Erythroblast (primary cell): ENCODE results near the gene ERCC2.

Experiments
- GATA1 ChIP-seq: IDR thresholded peaks from 2 replicates; pipeline ENCODE4 v1.6.1; 2011; ENCODE audit warnings: low read depth, mild to moderate bottlenecking, control low read depth, low read length, moderate library complexity
- POLR2A ChIP-seq: IDR thresholded peaks from 2 replicates; pipeline ENCODE4 v1.6.1; 2011; ENCODE audit warnings: mild to moderate bottlenecking, low read length

DNA sequence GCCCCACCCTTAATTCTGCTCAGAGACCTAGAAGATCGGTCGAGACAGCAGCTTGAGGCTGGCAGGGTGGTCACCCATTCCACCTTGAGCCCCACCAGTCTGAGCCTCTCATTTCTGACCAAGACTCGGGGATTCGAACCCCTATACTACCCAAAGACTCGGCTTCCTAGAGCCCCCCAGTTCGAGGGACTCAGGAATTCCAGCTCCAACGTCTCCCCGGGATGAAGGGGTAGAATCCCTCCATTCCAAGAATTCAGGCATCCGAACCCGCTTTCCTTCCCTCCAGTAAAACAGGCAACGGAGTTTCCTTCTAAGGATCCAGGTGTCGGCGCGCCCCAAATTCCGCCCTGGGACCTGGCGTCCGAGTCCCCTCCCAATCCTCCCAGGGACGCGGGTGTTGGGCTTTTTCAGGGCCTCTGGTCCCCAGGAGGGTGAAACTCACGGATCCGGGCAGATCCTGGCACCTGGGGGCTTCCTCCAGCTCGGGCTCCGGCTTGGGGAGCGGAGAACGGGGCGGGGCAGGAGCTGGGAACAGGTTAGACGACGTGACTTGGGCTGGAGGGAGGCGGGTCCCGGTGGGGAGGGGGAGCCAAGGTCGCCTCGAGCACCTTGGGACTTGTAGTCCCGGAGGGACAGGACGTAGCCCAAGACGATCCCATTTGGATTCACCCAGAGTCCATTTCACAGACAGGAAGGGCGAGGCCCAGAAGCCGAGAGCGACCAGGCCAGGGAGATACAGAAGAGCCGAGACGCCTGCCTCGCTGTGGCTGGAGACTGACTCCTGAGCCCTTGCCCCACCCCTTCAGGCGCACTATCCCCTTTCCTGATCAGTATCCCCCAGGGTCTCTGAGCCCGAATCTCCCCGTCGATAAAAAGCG, 34.4 kb upstream of the ERCC2 start, which contains the start of gene PPP1R13L:
- TF ChIP-seq POLR2A (no peak), GATA1 (no peak)
